K562 (cell line): ENCODE measurements around the gene TLR5. TPM values are rescaled to one million over a fixed set of nuclear protein-coding genes. Genes with fewer than 3 reads are reported as not detected.

Source experiments
- BRF2 ChIP-seq: IDR thresholded peaks from 3 replicates; pipeline ENCODE4 v1.6.1; 2011; ENCODE audit warnings: borderline replicate concordance, mild to moderate bottlenecking; ENCODE audit not compliant: insufficient read length, insufficient read depth
- ESRRA ChIP-seq: fragments of 450-650 bp; IDR thresholded peaks from 2 replicates; pipeline ENCODE4 v1.6.1; 2014; ENCODE audit warnings: low read depth, mild to moderate bottlenecking, moderate library complexity, borderline replicate concordance
- GABPA ChIP-seq: fragments of 200-800 bp; sonication (Bioruptor generic); conservative IDR thresholded peaks from 2 replicates; pipeline ENCODE4 v1.6.1; 2016; ENCODE audit warnings: low read depth, missing genetic modification characterization, missing compliant biosample characterization
- GMEB1 ChIP-seq: fragments of 250-450 bp; sonication (Bioruptor Pico); IDR thresholded peaks from 2 replicates; pipeline ENCODE4 v1.4.0; 2020; ENCODE audit warnings: mild to moderate bottlenecking
- MEF2A ChIP-seq: IDR thresholded peaks from 2 replicates; pipeline ENCODE4 v1.6.1; 2011; ENCODE audit warnings: low read depth, mild to moderate bottlenecking, low read length, moderate library complexity; ENCODE audit not compliant: control insufficient read depth
- MXI1 ChIP-seq: IDR thresholded peaks from 2 replicates; pipeline ENCODE4 v1.6.1; 2011; ENCODE audit warnings: low read depth, mild to moderate bottlenecking, improper control_type of control experiment, low read length
- NR2C2 ChIP-seq, 2 experiments: fragments of 200-800 bp in 1 of 2; sonication (Bioruptor generic) in 1 of 2; sonication (generic) in 1 of 2; formaldehyde crosslinking in 1 of 2; IDR thresholded peaks; 2 replicates each; pipeline versions ENCODE4 v1.6.1 to v1.8.0; 2016 to 2022; ENCODE audit warnings: mild to moderate bottlenecking in 1 of 2, missing compliant biosample characterization in 1 of 2, missing genetic modification characterization in 1 of 2, missing genetic modification reagents in 1 of 2
- RBM17 ChIP-seq: fragments of 200-400 bp; formaldehyde crosslinking; IDR thresholded peaks from 2 replicates; pipeline ENCODE4 v1.6.1; 2017; ENCODE audit warnings: low read depth, mild to moderate bottlenecking, low read length, borderline replicate concordance
- RFX1 ChIP-seq: fragments of 450-650 bp; IDR thresholded peaks from 2 replicates; pipeline ENCODE4 v1.6.1; 2016; ENCODE audit warnings: mild to moderate bottlenecking, moderate library complexity
- SAP30 ChIP-seq: fragments of 200-600 bp; sonication (generic); IDR thresholded peaks from 2 replicates; pipeline ENCODE4 v1.6.1; 2012; ENCODE audit warnings: borderline replicate concordance, low read depth, mild to moderate bottlenecking, moderate library complexity, low read length, control low read depth, inconsistent platforms; ENCODE audit not compliant: insufficient read depth, poor library complexity, severe bottlenecking
- SMAD1 ChIP-seq: fragments of 150-350 bp; IDR thresholded peaks from 2 replicates; pipeline ENCODE4 v1.6.1; 2014; ENCODE audit warnings: low read length, low read depth; ENCODE audit not compliant: partially characterized antibody
- SNIP1 ChIP-seq: fragments of 450-650 bp; IDR thresholded peaks from 2 replicates; pipeline ENCODE4 v1.7.1; 2017; ENCODE audit warnings: low read depth, mild to moderate bottlenecking
- SOX6 ChIP-seq: fragments of 450-650 bp; IDR thresholded peaks from 2 replicates; pipeline ENCODE4 v1.6.1; 2014; ENCODE audit warnings: mild to moderate bottlenecking
- SRSF9 ChIP-seq: fragments of 200-400 bp; formaldehyde crosslinking; IDR thresholded peaks from 2 replicates; pipeline ENCODE4 v1.6.1; 2017; ENCODE audit warnings: low read depth, low read length, borderline replicate concordance
- ZC3H4 ChIP-seq: sonication (generic); formaldehyde crosslinking; IDR thresholded peaks from 2 replicates; pipeline ENCODE4 v1.9.0; 2021; ENCODE audit warnings: missing genetic modification reagents, borderline replicate concordance
- ZKSCAN8 ChIP-seq: fragments of 200-800 bp; sonication (Bioruptor generic); IDR thresholded peaks from 2 replicates; pipeline ENCODE4 v1.6.1; 2016; ENCODE audit warnings: missing genetic modification characterization, missing compliant biosample characterization
- ZNF12 ChIP-seq: sonication (generic); formaldehyde crosslinking; IDR thresholded peaks from 2 replicates; pipeline ENCODE4 v1.4.0; 2020; ENCODE audit warnings: mild to moderate bottlenecking, missing genetic modification reagents
- ZNF24 ChIP-seq: fragments of 450-650 bp; IDR thresholded peaks from 2 replicates; pipeline ENCODE4 v1.6.1; 2016
- ZNF263 ChIP-seq: sonication (generic); formaldehyde crosslinking; IDR thresholded peaks from 2 replicates; pipeline ENCODE4 v1.8.0; 2022; ENCODE audit warnings: mild to moderate bottlenecking, missing genetic modification reagents, borderline replicate concordance
- ZNF57 ChIP-seq: fragments of 450-650 bp; formaldehyde crosslinking; IDR thresholded peaks from 2 replicates; pipeline ENCODE4 v1.4.0; 2020; ENCODE audit warnings: mild to moderate bottlenecking, moderate library complexity
- ZNF644 ChIP-seq: fragments of 200-800 bp; sonication (Bioruptor generic); IDR thresholded peaks from 2 replicates; pipeline ENCODE4 v1.6.1; 2016; ENCODE audit warnings: low read depth, missing genetic modification characterization, missing compliant biosample characterization
- ZNF764 ChIP-seq: fragments of 250-450 bp; sonication (Bioruptor Pico); IDR thresholded peaks from 2 replicates; pipeline ENCODE4 v1.4.0; 2020; ENCODE audit warnings: low read depth, mild to moderate bottlenecking, moderate library complexity
- polyA plus RNA-seq, 8 experiments: library from polyadenylated mRNA; depleted of rRNA in 4 of 8; stranded (reverse) in 5 of 8; unstranded in 3 of 8; fragments of >200 nt; fragmentation: Nextera tagmentation in 2 of 8; fragmentation: Illumina TruSeq in 1 of 8; extraction: Ambion mirVana in 2 of 8; extraction: Trizol in 1 of 8; gene quantifications; 2 replicates each; pipeline versions ENCODE4 v1.2.1 to v1.2.3, GENCODE V29; 2011 to 2014; ENCODE audit warnings: inconsistent platforms in 1 of 8, missing spikeins in 1 of 8
- total RNA-seq, 7 experiments: library from RNA; depleted of rRNA in 6 of 7; stranded (reverse); fragments of >200 nt in 6 of 7; fragmentation: Illumina TruSeq in 2 of 7; extraction: Trizol in 2 of 7; gene quantifications; 2 replicates each; pipeline versions ENCODE4 v1.2.1 to v1.2.3, GENCODE V29; 2011 to 2021; ENCODE audit warnings: low replicate concordance in 1 of 7
- TF ChIP-seq, protein P1 (sequence below), 2 experiments: IDR thresholded peaks; 2 replicates each; pipeline ENCODE4 v1.6.1; 2011; ENCODE audit warnings: borderline replicate concordance in 1 of 2, control low read depth in 1 of 2, low read depth in 1 of 2, low read length in 1 of 2, mild to moderate bottlenecking in 1 of 2, mixed read lengths in 1 of 2, moderate library complexity in 1 of 2; ENCODE audit not compliant: insufficient read depth in 1 of 2, insufficient read length in 1 of 2, poor library complexity in 1 of 2, severe bottlenecking in 1 of 2; ENCODE audit errors: extremely low read depth in 1 of 2

TLR5 gene
- total and polyA plus RNA-seq, 9 of the 15 experiments (the other 6 are each of a cell fraction or from before 2014, with no cell fraction given): 0.93 to 7.4 (median 1.9) TPM

DNA sequence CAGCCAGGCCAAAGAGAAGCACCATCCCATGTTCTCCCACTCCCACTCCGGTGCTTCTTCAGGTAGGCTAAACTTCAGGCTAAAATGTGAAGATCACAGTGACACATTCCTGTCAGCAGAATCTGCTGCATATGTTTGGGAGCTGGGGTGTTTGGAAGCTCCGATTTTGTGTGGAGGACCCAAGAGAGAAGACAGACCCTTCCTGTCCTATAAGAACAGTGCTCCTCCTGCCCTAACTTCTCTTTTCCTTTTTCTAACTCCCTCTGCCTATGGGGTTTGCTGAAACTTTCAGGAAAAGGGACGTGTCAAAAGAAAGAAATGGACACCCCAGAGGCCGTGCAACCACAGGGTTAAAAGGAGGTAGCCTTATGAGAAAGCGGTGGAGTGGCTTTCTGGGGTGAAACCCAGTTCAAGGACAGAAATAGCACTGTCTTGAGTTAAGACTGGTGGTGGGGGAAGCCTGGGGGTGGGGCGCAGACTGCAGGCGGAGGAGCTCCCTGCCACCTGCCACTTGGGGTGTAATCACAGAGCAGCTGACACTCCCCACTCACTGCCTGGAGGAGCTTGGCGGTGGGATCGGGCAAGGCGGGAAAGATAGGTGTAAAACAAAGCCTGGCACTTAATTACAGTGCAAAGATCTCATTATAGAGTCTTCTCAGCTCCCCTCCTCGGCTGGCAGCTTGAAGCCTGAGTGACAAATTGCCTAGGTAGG, 645 bp upstream of the TLR5 start (continued):
- peak; percentile 7; the same call in 1 of the 2 replicates for TF ChIP-seq ESRRA
- TF ChIP-seq SAP30: no peak
- no peak for TF ChIP-seq SNIP1
- no peak for TF ChIP-seq SMAD1
- no peak for TF ChIP-seq ZNF57 (CRISPR knock-in tag)
- TF ChIP-seq RFX1: no peak
- no peak for TF ChIP-seq ZNF644
- no peak for TF ChIP-seq MXI1
- TF ChIP-seq ZNF764: no peak
- no peak for TF ChIP-seq SOX6
- TF ChIP-seq GMEB1: no peak
- peak; percentile 97 for TF ChIP-seq MEF2A
- no peak for TF ChIP-seq ZNF24
- no peak for TF ChIP-seq SRSF9
- TF ChIP-seq ZNF263 (CRISPR knock-in tag): 0 out of 2 replicates have a peak, but pooled peaks have one; percentile 51
- peak; percentile 17; the same call in 1 of the 2 replicates for TF ChIP-seq ZNF12 (CRISPR knock-in tag)
- TF ChIP-seq RBM17: no peak
- TF ChIP-seq NR2C2 (CRISPR knock-in tag; IDR thresholded peaks at IDR 0.05): no peak
- TF ChIP-seq NR2C2 (tag; IDR thresholded peaks at IDR 0.05): peak; percentile 66; the same call in 1 of the 2 replicates
- TF ChIP-seq GABPA (tag): peak; percentile 26; the same call in 1 of the 2 replicates
- TF ChIP-seq BRF2: no peak
- TF ChIP-seq, protein P1, sequence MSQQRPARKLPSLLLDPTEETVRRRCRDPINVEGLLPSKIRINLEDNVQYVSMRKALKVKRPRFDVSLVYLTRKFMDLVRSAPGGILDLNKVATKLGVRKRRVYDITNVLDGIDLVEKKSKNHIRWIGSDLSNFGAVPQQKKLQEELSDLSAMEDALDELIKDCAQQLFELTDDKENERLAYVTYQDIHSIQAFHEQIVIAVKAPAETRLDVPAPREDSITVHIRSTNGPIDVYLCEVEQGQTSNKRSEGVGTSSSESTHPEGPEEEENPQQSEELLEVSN (IDR thresholded peaks at IDR 0.05; ENCODE audit: borderline replicate concordance in 1 of 2, extremely low read depth in 1 of 2, insufficient read depth in 1 of 2, insufficient read length in 1 of 2, low read depth in 1 of 2, low read length in 1 of 2, poor library complexity in 1 of 2, severe bottlenecking in 1 of 2): peak; percentile 15 to 91
- TF ChIP-seq ZC3H4 (CRISPR knock-in tag): no peak
- no peak for TF ChIP-seq ZKSCAN8 (CRISPR knock-in tag)
